Measurements from ENCODE around the gene HMCN2. TPM values are rescaled to one million over a fixed set of nuclear protein-coding genes. Genes with fewer than 3 reads are reported as not detected.

The HMCN2 gene
- total RNA-seq, 4 donors from 2014 or later = 9.1 to 38.6 (median 12.5) TPM

DNA sequence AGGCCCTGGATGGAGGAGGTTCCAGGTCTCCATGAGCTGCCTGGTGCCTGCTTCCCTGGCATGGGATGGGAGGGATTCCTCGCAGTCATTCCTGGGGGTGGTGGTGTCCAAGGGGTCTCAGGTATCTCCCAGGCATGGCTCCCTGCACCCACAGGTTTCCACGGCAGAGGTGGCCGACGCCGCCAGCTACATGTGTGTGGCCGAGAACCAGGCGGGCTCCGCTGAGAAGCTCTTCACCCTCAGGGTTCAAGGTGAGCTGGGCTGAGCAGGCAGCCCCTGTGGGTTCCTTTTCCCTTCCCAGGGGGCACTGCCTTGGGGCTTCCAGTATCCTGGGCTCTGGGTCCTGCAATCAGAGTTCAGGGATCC is 117.8 kb downstream of the HMCN2 start:
- intact Hi-C loops (cut with DNase I) = no loop called here
- 91% methylated on average over 8 of the region's 8 CpGs for WGBS
- H3K4me1 ChIP-seq = no peaks in the 10 kb centered on the region
- no peak for DNase-seq (ENCODE audit: extremely low spot score)
- TF ChIP-seq EP300 (IDR thresholded peaks at IDR 0.05) = no peak
- TF ChIP-seq CTCF (IDR thresholded peaks at IDR 0.05) = no peak
- TF ChIP-seq POLR2A (IDR thresholded peaks at IDR 0.05; ENCODE audit: low read depth) = no peak
- no peak for TF ChIP-seq POLR2AphosphoS5 (IDR thresholded peaks at IDR 0.05)
- no peak overlapping the region for H3K27ac ChIP-seq (replicated peaks in 1 of 4)
- H3K27me3 ChIP-seq = no peaks in the 10 kb centered on the region
- no peak overlapping the region for H3K4me3 ChIP-seq
- peaks cover 0 to 60% (median 20%) of the 10 kb centered on the region in 4 donors for H3K36me3 ChIP-seq
- H3K9me3 ChIP-seq = no peaks in the 10 kb centered on the region

- Histone ChIP-seq H3K36me3 (peaks cover 0 to 65% (median 22%) of the 10 kb centered on the region in 4 donors), H3K9me3 (no peaks in the 10 kb centered on the region), H3K27ac (replicated peaks in 1 of 4) (no peak overlapping the region), H3K4me3 (no peak overlapping the region), H3K27me3 (no peaks in the 10 kb centered on the region), H3K4me1 (no peaks in the 10 kb centered on the region)
- intact Hi-C loops (cut with DNase I) = no loop called here
- no peak for TF ChIP-seq POLR2AphosphoS5 (IDR thresholded peaks at IDR 0.05)
- TF ChIP-seq POLR2A (IDR thresholded peaks at IDR 0.05; ENCODE audit: low read depth) = no peak
- TF ChIP-seq CTCF (IDR thresholded peaks at IDR 0.05) = no peak
- TF ChIP-seq EP300 (IDR thresholded peaks at IDR 0.05) = no peak
- DNase-seq (ENCODE audit: extremely low spot score) = no peak
- 60% methylated on average over 1 of the region's 18 CpGs for WGBS
Observed at GRCh38 chr9:130383979-130384676, 118.6 kb downstream of the HMCN2 start.

GRCh38 chr9:130385257-130385656 is 119.7 kb downstream of the HMCN2 start:
- H3K4me1 ChIP-seq = no peaks in the 10 kb centered on the region
- no peaks in the 10 kb centered on the region for H3K27me3 ChIP-seq
- H3K36me3 ChIP-seq = peaks cover 0 to 70% (median 21%) of the 10 kb centered on the region in 4 donors
- no peak for DNase-seq (ENCODE audit: extremely low spot score)
- no peaks in the 10 kb centered on the region for H3K9me3 ChIP-seq
- H3K4me3 ChIP-seq = no peak overlapping the region
- no peak overlapping the region for H3K27ac ChIP-seq (replicated peaks in 1 of 4)
- intact Hi-C loops (cut with DNase I) = no loop called here
- no CpG with 5 or more reads among the region's 11 CpGs for WGBS
- no peak for TF ChIP-seq EP300 (IDR thresholded peaks at IDR 0.05)
- no peak for TF ChIP-seq POLR2A (IDR thresholded peaks at IDR 0.05; ENCODE audit: low read depth)
- no peak for TF ChIP-seq CTCF (IDR thresholded peaks at IDR 0.05)
- no peak for TF ChIP-seq POLR2AphosphoS5 (IDR thresholded peaks at IDR 0.05)

GRCh38 chr9:130387398-130387797 is 121.8 kb downstream of the HMCN2 start:
- intact Hi-C loops (cut with DNase I) = no loop called here
- WGBS = 79% methylated on average over 7 of the region's 8 CpGs
- H3K4me1 ChIP-seq = no peaks in the 10 kb centered on the region
- peaks cover 0 to 88% (median 32%) of the 10 kb centered on the region in 4 donors for H3K36me3 ChIP-seq
- no peak overlapping the region for H3K4me3 ChIP-seq
- no peak overlapping the region for H3K27ac ChIP-seq (replicated peaks in 1 of 4)
- DNase-seq (ENCODE audit: extremely low spot score) = no peak
- TF ChIP-seq POLR2AphosphoS5 (IDR thresholded peaks at IDR 0.05) = no peak
- TF ChIP-seq EP300 (IDR thresholded peaks at IDR 0.05) = no peak
- no peak for TF ChIP-seq CTCF (IDR thresholded peaks at IDR 0.05)
- no peak for TF ChIP-seq POLR2A (IDR thresholded peaks at IDR 0.05; ENCODE audit: low read depth)
- H3K9me3 ChIP-seq = no peaks in the 10 kb centered on the region
- no peaks in the 10 kb centered on the region for H3K27me3 ChIP-seq

GRCh38 chr9:130387905-130388304 is 122.3 kb downstream of the HMCN2 start:
- Histone ChIP-seq H3K36me3 (peaks cover 0 to 89% (median 32%) of the 10 kb centered on the region in 4 donors), H3K4me3 (no peak overlapping the region), H3K27me3 (no peaks in the 10 kb centered on the region), H3K4me1 (no peaks in the 10 kb centered on the region), H3K27ac (replicated peaks in 1 of 4) (no peak overlapping the region), H3K9me3 (no peaks in the 10 kb centered on the region)
- TF ChIP-seq POLR2AphosphoS5 (IDR thresholded peaks at IDR 0.05) (no peak), EP300 (IDR thresholded peaks at IDR 0.05) (no peak)
- intact Hi-C loops (cut with DNase I) = no loop called here
- DNase-seq (ENCODE audit: extremely low spot score) = no peak
- WGBS = 89% methylated on average over 2 of the region's 4 CpGs

Measured in esophagus muscularis mucosa (tissue), 4 donors.